Gastrocnemius medialis (tissue), 4 donors: ENCODE results near the gene DRC7.
"Not testable (repeated sequence)": the region's sequence is repeated elsewhere in the genome, so short reads cannot be mapped to it uniquely, and the experiment has no call there.

Experiments
- CTCF ChIP-seq, 5 experiments: fragments of 450-650 bp in 3 of 5; fragments of 200-600 bp in 2 of 5; sonication (generic) in 2 of 5; IDR thresholded peaks in 4 of 5; conservative IDR thresholded peaks in 1 of 5; 1 replicate in 4 of 5; 2 replicates in 1 of 5; pipeline ENCODE4 v1.5.1; 2016 to 2019; ENCODE audit warnings: antibody characterized with exemption in 5 of 5, mild to moderate bottlenecking in 3 of 5, moderate library complexity in 3 of 5
- POLR2A ChIP-seq, 2 donors: fragments of 450-650 bp; IDR thresholded peaks; one replicate each; pipeline ENCODE4 v1.6.1; 2017; ENCODE audit warnings: antibody characterized with exemption in 2 of 2, mild to moderate bottlenecking in 2 of 2, moderate library complexity in 2 of 2

GRCh38 chr16:57712569-57712968, 18.0 kb downstream of the DRC7 start:
- not testable (repeated sequence) for TF ChIP-seq CTCF (IDR thresholded peaks at IDR 0.05 in 4 of 5, conservative IDR thresholded peaks at IDR 0.05 in 1 of 5); POLR2A (IDR thresholded peaks at IDR 0.05)
